GM12874 (cell line): ENCODE data around the gene ANKRD52.

ENCODE experiments used
- CTCF ChIP-seq: IDR thresholded peaks from 2 replicates; pipeline ENCODE4 v1.5.1; 2011; ENCODE audit warnings: low read depth, mild to moderate bottlenecking, control low read depth, low read length, moderate library complexity; ENCODE audit not compliant: insufficient read depth

ANKRD52 gene

DNA sequence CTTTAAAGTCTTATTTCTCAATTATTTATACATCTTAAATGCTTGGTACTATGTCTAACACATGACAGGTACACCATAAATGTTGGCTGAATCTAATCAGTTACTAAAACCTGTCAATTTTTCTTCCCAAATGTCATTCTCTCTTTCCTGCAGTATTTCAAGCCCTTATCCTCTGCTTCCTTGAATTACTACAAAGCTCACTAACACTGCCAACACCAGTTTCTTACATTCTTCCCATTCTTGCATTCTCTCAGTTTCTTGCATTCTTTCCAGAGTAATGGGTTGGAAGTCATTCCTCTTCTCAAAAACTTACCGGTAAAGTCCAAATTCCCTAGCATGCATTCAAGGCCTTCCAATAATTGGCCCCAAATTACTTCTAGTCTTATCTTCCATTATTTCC is 59.3 kb downstream of the ANKRD52 start:
- TF ChIP-seq CTCF = no peak

DNA sequence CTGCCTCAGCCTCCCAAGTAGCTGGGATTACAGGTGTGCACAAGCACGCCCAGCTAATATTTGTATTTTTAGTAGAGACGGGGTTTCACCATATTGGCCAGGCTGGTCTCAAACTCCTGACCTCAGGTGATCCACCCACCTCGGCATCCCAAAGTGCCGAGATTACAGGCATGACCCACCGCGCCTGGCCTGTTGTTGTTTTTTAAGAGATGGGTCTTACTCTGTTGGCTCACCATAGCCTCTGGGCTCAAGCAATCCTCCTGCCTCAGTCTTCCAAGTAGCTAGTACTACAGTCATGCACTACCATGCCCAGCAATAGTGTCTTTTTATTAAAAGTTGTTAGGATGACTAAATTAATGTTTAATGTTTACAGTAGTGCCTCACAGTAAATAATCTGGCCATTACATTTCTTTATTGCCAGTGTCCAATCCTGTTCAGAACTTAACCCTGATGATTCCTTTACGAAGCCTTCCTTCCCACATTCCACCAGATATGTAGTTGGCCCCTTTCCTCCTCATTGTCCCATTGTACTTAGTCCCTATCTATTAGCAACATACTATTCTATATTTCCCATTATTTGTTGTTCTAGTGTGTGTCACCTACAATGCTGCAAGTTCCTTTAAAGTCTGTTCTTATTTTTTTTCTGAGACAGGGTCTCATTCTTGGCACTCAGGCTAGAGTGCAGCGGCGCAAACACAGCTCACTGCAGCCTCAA is 60.1 kb downstream of the ANKRD52 start:
- no peak for TF ChIP-seq CTCF

DNA sequence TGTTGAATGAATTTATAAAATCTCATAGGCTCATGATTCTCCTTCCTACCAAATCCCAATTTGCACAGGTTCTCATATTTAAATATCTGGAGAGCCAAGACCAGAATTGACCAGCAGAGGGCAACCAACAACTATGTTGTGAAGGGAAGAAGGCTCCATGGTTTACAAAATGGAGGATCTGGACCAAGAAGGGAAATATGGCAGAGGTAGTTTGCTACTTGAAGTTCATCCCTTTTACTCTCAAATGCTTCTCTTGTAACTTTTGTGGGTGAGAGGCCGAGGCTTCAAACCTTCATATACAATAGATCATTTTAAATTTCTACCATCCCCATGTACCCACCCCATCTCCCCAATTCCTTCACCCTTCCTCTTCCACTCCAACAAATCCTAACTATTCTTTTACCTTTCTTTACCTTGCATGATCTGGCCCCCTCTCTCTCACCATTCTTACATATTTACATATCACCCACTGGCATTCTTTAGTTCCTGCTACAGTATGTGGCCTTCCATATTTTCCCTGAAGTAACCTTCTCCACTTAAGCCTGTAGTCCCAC is 65.1 kb downstream of the ANKRD52 start:
- peak; percentile 55; the same call in 1 of the 2 replicates for TF ChIP-seq CTCF

DNA sequence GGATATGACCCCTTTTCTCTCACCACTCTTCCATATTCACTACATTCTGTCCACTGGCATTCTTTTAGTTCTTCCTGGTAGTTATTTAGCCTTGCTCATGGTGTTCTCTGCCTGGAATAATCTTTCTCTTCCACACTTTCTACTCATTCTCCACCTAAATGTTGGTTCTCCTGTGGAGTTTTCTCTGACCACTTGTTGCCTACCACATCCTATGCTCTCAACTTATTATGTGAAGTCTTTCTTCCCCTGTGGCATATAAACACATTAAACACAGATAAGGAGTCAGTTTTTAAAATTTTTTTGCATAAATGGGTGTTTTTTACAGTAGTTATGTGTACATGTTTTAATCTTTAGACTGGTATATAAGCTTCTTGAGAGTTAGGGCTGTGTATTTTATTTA is 65.6 kb downstream of the ANKRD52 start:
- TF ChIP-seq CTCF = no peak

- no peak for TF ChIP-seq CTCF
These were observed 67.5 kb downstream of the ANKRD52 start for GRCh38 chr12:56190695-56191155.

DNA sequence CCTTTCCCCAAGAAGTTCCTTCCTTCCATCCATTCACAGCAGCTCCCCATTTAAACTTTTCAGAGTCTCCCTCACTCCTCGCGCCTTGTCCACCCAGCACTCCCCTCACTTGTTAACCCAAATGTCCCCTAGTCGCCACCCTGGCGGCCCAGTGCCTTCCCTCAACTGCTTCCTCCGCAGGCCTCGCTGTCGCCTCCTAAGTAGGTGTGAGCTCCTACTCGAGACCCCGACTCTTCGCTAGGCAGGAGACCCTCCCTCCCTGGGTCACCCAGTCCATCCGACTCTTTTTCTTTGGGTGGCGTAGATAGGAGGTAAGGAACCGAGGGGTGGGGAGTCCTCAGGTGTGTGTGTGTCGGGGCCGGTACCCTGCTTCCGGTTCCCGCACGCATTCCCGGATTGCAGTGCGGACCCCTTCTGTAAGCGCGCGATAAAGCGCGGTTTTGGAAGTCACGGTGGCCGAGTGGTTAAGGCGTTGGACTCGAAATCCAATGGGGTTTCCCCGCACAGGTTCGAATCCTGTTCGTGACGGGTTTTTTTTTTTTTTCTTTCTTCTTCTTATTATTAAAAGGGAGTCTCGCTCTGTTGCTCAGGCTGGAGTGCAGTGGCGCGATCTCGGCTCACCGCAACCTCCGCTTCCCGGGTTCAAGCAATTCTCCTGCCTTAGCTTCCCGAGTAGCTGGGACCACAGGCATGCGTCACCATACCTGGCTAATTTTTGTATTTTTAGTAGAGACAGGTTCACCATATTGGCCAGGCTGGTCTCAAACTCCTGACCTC is 68.1 kb downstream of the ANKRD52 start:
- no peak for TF ChIP-seq CTCF
